Measurements from ENCODE around the gene TSPOAP1.

Gene TSPOAP1

GRCh38 chr17:58267347-58268324, 61.0 kb downstream of the TSPOAP1 start:
- TF ChIP-seq TAF1 (IDR thresholded peaks at IDR 0.05; ENCODE audit: borderline replicate concordance, low read depth, low read length) (no peak), POLR2AphosphoS5 (IDR thresholded peaks at IDR 0.05; ENCODE audit: low read depth, low read length) (no peak), POLR2A (IDR thresholded peaks at IDR 0.05; ENCODE audit: low read depth, low read length) (no peak)
- DNase-seq (ENCODE audit: insufficient read length) (no peak), FAIRE-seq (no peak)

- no peak for FAIRE-seq
- TF ChIP-seq TAF1 (IDR thresholded peaks at IDR 0.05; ENCODE audit: borderline replicate concordance, low read depth, low read length) (no peak), POLR2AphosphoS5 (IDR thresholded peaks at IDR 0.05; ENCODE audit: low read depth, low read length) (no peak), POLR2A (IDR thresholded peaks at IDR 0.05; ENCODE audit: low read depth, low read length) (no peak)
- no peak for DNase-seq (ENCODE audit: insufficient read length)
Observed at GRCh38 chr17:58265902-58266875, 62.4 kb downstream of the TSPOAP1 start.

- FAIRE-seq (no peak), DNase-seq (ENCODE audit: insufficient read length) (no peak)
- no peak for TF ChIP-seq POLR2A (IDR thresholded peaks at IDR 0.05; ENCODE audit: low read depth, low read length)
- no peak for TF ChIP-seq TAF1 (IDR thresholded peaks at IDR 0.05; ENCODE audit: borderline replicate concordance, low read depth, low read length)
- TF ChIP-seq POLR2AphosphoS5 (IDR thresholded peaks at IDR 0.05; ENCODE audit: low read depth, low read length), result no peak
Observed at GRCh38 chr17:58265271-58265670, 63.3 kb downstream of the TSPOAP1 start.

GRCh38 chr17:58264407-58265103, 64.0 kb downstream of the TSPOAP1 start:
- FAIRE-seq (no peak), DNase-seq (ENCODE audit: insufficient read length) (no peak)
- TF ChIP-seq POLR2A (IDR thresholded peaks at IDR 0.05; ENCODE audit: low read depth, low read length), result no peak
- TF ChIP-seq TAF1 (IDR thresholded peaks at IDR 0.05; ENCODE audit: borderline replicate concordance, low read depth, low read length), result no peak
- no peak for TF ChIP-seq POLR2AphosphoS5 (IDR thresholded peaks at IDR 0.05; ENCODE audit: low read depth, low read length)

- TF ChIP-seq POLR2AphosphoS5 (IDR thresholded peaks at IDR 0.05; ENCODE audit: low read depth, low read length) (no peak), POLR2A (IDR thresholded peaks at IDR 0.05; ENCODE audit: low read depth, low read length) (no peak), TAF1 (IDR thresholded peaks at IDR 0.05; ENCODE audit: borderline replicate concordance, low read depth, low read length) (no peak)
- no peak for DNase-seq (ENCODE audit: insufficient read length)
- no peak for FAIRE-seq
Observed at GRCh38 chr17:58263773-58264172, 64.8 kb downstream of the TSPOAP1 start.

GRCh38 chr17:58262149-58262548, 66.4 kb downstream of the TSPOAP1 start:
- no peak for DNase-seq (ENCODE audit: insufficient read length)
- no peak for FAIRE-seq
- TF ChIP-seq POLR2AphosphoS5 (IDR thresholded peaks at IDR 0.05; ENCODE audit: low read depth, low read length) (no peak), POLR2A (IDR thresholded peaks at IDR 0.05; ENCODE audit: low read depth, low read length) (no peak), TAF1 (IDR thresholded peaks at IDR 0.05; ENCODE audit: borderline replicate concordance, low read depth, low read length) (no peak)

- FAIRE-seq, result no peak
- no peak for DNase-seq (ENCODE audit: insufficient read length)
- TF ChIP-seq POLR2AphosphoS5 (IDR thresholded peaks at IDR 0.05; ENCODE audit: low read depth, low read length) (no peak), POLR2A (IDR thresholded peaks at IDR 0.05; ENCODE audit: low read depth, low read length) (no peak), TAF1 (IDR thresholded peaks at IDR 0.05; ENCODE audit: borderline replicate concordance, low read depth, low read length) (no peak)
Observed at GRCh38 chr17:58254803-58255202, 73.8 kb downstream of the TSPOAP1 start.

GRCh38 chr17:58253082-58253481, 75.5 kb downstream of the TSPOAP1 start:
- FAIRE-seq (no peak), DNase-seq (ENCODE audit: insufficient read length) (no peak)
- no peak for TF ChIP-seq TAF1 (IDR thresholded peaks at IDR 0.05; ENCODE audit: borderline replicate concordance, low read depth, low read length)
- no peak for TF ChIP-seq POLR2A (IDR thresholded peaks at IDR 0.05; ENCODE audit: low read depth, low read length)
- no peak for TF ChIP-seq POLR2AphosphoS5 (IDR thresholded peaks at IDR 0.05; ENCODE audit: low read depth, low read length)

- FAIRE-seq, result no peak
- TF ChIP-seq POLR2A (IDR thresholded peaks at IDR 0.05; ENCODE audit: low read depth, low read length) (no peak), TAF1 (IDR thresholded peaks at IDR 0.05; ENCODE audit: borderline replicate concordance, low read depth, low read length) (no peak), POLR2AphosphoS5 (IDR thresholded peaks at IDR 0.05; ENCODE audit: low read depth, low read length) (no peak)
- DNase-seq (ENCODE audit: insufficient read length), result no peak
Observed at GRCh38 chr17:58252141-58252540, 76.5 kb downstream of the TSPOAP1 start.

Measured in GM12892 (cell line).